Measurements from ENCODE around the gene PCLO.
"Not testable (repeated sequence)": the region's sequence is repeated elsewhere in the genome, so short reads cannot be mapped to it uniquely, and the experiment has no call there.

Gene PCLO

DNA sequence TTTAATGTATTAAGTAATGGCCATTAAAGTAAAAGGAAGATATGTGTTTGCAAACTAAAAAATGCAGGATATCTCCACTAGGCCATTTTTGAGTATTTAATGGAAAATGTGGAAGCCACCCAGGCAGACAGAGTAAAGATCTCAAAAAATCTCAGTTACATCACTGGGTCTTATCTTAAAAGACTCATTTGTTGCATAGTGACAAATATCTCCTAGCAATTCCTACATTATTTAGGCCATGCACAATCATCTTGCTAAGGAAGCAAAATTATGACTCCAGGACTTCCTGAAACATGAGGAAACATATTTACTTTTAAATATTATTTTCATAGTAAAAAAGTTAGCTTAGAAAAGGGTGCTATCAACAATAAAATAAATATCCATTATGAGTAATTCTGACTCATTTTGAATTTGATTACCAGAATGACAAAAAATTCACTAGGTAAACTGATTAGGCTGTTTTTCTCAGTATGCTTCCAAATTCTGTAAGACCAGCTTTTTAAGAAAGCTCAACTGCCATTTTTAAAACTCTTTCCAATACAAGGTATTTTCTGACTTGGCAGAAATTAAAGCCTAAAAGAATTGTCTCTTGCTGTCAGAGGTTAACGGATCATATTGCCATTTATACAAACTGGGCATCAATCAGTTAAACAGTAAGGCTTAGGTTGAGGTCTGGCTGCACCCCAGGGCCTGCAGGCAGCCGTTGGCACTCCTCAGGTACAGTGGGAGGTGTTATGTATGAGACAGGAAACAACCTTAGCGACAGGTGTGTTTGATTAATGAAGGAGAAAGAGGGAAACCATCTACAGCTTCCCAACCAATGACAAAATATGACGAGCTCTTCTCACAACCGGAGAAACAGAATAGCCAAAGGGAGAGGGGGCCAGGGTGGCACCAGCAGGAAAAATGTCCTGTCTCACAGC is 31.8 kb downstream of the PCLO start:
- no peak for DNase-seq (ENCODE audit: low read depth in 2 of 2)

DNA sequence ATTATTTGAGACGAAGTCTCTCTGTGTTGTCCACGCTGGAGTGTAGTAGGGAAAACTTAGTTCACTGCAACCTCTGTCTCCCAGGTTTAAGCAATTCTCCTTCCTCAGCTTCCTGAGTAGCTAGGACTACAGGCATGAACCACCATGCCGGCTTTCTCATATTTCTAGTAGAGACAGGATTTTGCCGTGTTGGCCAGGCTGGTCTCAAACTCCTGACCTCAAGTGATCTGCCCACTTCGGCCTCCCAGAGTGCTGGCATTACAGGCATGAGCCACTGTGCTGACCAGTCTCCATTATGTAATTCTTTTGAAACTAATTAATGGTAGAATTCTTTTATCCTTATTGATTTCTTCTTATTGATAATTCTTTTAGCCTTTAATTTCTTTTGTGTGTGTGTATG is 32.5 kb downstream of the PCLO start:
- DNase-seq (ENCODE audit: low read depth in 2 of 2) = no peak

DNA sequence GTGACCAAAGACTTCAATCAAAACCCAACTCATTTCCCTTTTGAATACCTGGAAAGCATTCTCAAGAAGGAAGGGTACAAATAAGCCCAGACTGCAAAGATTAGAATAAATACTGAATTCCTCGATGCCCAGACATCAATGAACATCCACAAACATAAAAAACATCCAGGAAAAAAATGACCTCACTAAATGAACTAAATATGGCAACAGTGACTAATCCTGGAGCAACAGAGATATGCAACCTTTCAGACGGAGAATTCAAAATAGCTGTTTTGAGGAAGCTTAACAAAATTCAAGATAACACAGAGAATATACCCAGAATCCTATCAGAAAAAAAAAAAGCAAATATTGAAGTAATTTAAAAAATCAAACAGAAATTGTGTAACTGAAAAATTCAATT is 43.2 kb downstream of the PCLO start:
- DNase-seq (ENCODE audit: low read depth in 2 of 2) = no peak

DNA sequence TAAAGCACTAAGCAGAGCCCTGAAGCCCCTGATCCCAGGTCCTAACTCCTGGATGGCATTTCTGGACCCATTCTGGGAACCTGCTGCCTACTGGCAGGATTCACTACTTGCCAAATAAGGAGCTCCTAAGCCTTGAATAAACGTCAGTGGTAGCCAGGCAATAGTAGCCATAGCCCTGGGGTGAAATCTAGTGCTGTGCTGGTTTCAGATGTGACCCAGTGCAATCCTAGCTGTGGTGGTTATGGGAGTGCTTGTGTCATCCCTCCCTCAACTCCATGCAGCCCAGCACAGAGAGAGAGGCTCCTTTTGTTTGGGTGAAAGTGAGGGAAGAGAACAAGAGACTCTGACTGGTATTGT is 43.7 kb downstream of the PCLO start:
- no peak for DNase-seq (ENCODE audit: low read depth in 2 of 2)

DNA sequence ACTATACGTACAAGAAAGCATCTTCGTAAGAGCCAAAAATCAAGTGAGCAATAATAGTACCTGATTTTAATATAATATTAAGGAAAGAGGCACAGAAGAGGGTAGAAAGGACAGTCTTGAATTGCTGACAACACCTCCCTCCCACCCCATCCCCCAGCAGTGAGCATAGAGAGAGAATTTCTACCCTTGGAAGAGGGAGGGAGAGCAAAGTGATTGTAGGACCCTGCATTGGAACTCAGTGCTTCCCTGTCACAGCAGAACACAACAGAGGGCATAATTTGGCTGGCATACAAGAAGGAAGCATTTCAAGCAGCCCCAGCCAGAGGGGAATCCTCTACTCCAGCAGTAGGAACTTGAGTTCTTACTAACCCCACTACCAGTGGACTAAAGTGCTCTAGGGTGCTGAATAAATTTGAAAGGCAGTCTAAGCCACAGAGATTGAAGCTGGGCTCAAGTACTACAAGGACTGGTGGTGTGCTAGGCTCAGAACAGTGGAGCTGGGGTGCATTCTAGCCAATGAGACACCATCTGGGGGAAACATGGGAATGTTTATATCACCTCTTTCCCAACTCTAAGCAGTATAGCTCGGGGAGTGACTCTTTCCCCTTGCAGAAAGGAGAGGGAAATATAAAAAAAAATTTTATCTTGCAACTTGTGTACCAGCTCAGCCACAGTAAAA is 44.2 kb downstream of the PCLO start:
- no peak for DNase-seq (ENCODE audit: low read depth in 2 of 2)

DNA sequence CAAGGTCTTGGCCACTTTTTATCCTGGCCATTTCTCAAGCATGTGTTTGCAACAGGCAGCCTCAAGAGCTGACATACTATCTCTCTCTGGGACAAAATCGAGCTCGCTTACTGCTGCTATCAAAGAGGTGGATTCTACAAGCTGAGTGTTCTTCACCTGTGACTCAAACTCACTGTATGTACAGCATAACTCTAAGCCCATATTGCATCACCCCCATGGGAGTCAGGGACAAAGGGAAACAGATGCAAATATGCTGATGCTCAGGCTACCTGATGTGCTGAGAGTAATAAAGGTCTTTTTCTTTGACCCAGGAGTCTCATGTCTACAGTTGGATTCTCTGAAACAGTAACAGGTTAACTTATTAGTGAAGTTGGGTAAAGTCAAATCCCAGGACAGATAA is 45.2 kb downstream of the PCLO start:
- no peak for DNase-seq (ENCODE audit: low read depth in 2 of 2)

DNA sequence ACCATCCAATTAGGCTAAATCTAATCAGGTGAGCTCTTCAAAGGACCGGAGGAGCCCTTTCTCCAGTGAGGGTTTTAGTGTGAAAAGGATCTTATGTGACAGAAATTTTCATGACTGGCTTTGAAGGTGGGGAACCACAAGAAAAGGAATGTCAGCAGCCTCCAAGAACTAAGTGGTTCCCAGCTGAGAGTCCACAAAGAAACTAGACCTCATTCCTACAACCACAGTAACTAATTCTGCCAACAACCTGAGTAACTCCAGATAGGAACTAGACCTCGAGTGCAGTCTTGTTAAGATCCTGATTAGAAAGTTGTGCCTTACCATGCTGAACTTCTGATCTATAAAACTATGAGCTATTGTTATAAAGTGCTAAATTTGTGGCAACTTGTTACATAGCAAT is 51.3 kb downstream of the PCLO start:
- no peak for DNase-seq (ENCODE audit: low read depth in 2 of 2)

DNA sequence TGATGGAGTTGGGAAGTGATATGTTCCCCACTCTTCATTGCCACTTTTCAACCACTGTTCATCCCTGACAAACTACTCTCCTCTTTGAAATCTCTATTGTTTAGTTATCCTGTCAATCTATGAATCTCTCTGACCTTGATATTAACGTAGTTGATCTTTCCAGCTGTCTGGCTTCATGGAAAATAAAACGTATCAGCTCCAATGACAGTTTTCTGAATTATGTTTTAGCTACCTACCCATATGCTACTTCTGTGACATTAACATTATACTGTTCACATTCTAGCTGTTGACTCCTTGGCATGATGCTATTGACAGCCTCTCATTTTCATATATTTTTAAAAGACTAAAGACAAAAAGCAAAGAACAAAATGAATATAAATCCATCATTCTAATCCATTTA is 53.3 kb downstream of the PCLO start:
- no peak for DNase-seq (ENCODE audit: low read depth in 2 of 2)

DNA sequence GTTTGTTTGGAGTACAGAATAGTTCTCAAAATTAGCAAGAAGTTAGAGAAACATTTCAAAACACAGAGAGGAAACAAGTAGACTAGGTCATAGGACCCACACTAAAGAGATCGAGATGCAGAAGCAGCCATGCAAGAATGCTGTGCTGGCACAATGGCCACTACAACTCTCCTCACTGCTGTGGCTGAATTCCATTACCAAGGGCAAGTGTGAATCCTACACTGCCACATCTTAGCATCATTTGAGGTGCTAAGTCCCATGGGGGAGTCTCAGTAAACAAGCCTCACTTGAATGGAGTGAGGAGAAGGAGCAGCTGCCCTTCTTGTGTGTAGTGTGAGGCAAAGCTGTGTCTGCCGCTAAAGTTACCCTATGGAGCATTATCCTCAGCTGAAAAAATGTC is 56.7 kb downstream of the PCLO start:
- DNase-seq (ENCODE audit: low read depth in 2 of 2) = no peak

DNA sequence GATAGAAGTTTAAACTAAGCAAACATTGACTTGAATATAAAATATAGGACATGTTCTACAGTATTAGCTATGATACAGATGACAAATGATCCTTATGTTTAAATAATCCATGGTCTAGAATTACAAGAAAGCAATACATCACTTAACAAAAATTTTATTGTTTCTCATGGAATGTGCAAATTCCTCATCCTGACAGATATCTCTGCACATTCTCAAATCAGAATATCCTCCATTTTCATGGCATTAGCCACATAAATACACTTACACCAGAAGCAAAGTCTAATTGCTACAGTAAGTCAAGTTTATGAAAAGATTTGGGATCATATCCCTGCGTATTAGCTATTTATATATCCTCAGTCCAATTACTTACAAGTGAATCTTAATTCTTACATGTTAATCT is 57.6 kb downstream of the PCLO start:
- no peak for DNase-seq (ENCODE audit: low read depth in 2 of 2)

DNA sequence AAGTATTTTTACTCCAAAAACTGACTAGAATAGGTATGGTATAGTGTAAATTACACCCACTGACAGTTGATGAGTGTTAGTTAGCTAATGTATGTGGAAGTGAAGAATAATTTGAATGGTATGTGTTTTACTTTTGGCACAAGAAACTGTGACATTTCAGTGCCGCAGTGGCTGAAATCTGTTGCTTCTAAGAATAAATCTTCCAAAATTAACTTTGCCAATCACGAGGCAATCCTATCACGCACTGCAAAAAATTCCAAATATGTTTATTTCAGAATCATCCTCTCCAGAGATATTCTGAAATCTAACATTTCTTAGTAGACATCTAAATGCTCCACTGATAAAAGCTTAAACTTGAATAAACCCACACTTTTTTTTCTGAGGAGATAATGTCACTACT is 61.2 kb downstream of the PCLO start:
- no peak for DNase-seq (ENCODE audit: low read depth in 2 of 2)

DNA sequence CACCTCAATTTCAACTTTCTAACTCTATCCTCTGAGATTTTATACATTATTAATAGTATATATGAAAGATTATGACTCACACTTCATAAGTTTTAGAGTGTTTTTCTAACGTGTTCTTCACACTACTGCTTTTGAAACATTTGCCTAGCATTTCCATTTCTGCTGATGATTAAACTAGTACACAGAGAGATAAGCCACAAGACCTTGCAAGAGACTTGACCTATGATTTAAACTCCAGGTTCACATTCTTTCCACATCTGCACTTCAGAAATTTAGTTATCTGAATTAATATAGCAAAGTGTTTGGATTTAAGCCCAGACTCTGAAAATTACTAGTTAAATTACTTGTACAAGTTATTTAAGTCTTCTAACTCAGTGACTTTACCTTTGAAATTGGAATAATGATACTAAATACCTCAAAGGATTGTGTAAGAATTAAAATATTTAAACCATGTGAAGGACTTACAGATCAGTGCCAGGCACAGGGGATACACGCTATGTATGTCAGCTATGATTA is 66.6 kb downstream of the PCLO start:
- DNase-seq (ENCODE audit: low read depth in 2 of 2) = no peak

DNA sequence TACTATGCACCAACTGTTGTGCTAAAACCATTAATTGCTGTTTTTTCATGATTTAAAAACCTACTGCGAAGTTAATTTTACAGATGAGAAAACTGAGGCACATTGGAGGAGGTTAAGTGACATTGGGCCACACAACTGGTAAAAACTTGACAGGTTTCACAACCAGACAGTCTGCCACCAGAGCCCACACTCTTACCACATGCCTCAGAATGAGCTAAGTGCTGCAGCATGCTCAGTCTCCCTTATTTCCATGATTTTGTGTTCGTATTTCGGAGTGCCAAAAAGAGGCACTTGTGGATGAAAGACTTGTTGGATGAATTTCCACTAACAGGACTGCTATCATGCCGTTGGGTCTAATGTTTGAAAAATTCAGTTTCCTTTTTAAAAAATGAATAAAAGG is 77.4 kb downstream of the PCLO start:
- DNase-seq (ENCODE audit: low read depth in 2 of 2) = no peak

DNA sequence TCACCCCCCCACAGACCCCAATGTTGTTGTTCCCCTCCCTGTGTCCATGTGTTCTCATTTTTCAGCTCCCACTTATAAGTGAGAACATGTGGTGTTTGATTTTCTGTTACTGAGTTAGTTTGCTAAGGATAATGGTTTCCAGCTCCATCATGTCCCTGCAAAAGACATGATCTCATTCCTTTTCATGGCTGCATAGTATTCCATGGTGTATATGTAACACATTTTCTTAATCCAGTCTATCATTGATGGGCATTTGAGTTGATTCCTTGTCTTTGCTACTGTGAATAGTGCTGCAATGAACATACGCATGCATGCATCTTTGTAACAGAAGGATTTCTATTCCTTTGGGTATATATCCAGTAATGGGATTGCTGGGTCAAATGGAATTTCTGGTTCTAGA is 82.8 kb downstream of the PCLO start:
- DNase-seq (ENCODE audit: low read depth in 2 of 2) = not testable (repeated sequence)

DNA sequence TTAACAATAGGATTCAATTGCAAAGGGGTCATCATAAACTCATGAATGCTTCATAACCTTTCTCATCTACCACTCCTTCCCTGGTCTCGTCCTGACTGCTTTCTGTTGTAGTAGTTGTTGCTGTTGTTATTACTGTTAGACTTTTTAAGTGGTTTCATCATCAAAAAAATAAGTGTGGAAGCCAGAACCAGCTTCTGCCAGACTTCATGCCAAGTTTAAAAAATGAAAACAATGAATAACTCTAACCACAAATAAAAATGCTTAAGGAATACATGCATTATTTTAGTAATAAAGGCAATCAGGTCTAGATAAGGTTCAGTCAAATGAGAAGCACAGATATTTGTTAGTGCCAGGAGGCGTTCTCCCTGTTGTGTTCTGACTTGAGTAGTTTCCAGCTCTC is 85.4 kb downstream of the PCLO start:
- DNase-seq (ENCODE audit: low read depth in 2 of 2) = no peak

DNA sequence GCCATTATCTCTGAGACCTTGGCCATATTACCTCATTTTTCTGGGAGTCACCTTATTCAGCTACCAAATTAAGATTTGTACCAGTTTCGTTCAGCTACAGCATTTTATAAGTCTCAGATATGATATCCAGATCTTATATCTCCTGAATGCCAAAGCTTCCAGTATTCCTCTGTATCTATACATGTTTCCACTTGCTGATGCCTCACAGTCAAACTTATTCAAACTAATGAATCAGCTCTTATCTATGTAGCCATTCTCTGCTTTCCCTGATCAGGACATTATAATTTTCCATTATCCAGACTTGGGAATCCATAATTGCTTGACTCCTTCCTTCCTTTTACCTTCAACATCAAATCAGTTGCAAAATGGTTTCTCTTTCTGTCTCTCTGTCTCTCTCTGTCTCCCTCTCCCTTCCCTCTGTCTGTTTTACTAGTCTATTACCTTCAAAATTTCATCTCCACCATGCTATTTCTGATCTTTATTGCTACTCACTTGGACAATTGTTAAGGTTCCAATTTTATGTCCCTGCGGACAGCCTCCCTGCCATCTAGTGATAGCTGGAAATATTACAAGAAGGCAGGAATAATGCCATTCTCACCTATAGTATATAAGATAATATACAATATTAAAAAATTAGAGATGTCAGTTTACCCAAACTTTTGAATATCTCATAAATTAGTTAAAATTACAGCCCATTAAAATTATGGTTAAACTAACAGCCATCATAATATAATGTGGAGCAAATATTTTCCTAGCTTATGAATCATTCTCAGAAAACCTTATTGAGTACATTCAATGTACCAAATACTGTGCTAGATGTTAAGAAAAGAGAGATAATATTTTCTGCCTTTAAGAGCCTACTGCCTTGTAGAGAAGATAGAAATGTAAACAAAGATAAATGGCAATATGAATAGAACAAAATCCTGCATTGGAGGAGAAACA is 89.8 kb downstream of the PCLO start:
- no peak for DNase-seq (ENCODE audit: low read depth in 2 of 2)

DNA sequence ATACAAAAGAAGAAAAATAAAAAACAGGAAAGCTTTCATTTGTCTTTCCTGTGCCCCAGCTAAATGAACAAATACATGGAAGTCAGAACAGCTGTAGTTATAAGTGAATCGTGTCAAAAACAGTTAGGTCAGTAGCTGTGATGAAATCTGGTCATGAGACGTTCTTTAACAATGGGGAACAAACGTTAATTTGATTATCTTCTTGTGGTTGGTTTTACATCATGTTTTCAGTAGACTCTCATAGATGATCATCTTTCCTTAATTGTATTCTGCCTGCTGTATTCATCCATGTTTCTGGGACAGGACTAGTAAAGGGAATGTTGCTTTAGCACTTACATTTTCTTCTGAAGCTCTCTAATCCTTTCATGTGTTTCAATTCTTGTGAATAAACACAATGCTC is 97.0 kb downstream of the PCLO start:
- DNase-seq (ENCODE audit: low read depth in 2 of 2) = no peak

DNA sequence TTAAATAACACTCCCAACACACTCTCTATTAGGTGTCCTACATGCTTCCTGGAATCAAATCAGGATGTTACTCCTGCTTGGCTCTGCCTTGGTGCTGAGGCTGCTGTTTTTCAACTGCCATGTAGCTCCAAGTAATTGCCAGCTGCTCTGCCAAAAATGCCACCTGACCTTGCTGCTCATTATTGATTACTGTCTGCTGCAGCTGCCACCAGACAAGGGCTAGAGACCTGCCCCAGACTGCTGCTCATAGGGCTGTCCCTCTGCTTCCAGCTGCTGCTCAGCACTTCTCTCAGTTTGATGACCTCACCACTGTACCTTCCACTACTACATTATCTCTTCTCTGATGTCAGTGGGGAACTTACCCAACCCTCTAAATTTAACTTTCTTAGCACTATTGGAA is 102.5 kb downstream of the PCLO start:
- no peak for DNase-seq (ENCODE audit: low read depth in 2 of 2)

DNA sequence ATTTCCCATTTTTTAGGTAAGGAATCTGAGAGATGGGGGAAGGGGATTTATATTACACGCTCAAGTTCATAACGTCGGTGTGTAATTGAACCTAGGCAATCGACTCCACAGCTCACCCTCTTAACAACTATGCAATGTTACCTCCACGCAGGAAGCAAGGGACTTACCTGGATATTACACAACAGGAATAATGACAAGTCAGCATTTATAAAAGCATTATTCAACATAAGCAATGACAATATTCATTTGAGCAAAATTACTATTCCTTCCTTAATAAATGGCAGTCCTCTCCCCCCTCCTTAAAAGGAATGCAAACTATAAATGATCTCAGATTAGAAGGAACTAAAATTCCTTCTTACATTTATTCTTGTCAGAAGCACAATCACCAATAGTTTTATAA is 104.0 kb downstream of the PCLO start:
- no peak for DNase-seq (ENCODE audit: low read depth in 2 of 2)

DNA sequence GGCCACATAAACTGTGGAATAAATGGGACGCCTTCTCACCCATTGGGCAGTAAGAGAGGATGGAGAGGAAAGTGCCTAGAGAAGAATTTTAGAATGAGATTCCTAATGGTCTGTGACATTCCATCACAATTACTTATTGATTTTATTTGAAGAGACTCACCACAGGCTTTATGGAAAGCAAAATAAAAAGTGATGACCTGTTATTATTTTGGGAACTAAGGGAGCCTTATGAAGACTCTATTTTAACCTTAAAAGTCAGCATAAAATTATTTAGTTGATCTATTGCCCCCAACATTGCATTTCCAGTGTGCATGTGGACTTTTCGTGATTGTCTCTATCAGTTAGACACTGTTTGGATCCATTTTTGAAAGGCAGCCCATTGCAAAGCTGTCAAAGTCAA is 107.5 kb downstream of the PCLO start:
- DNase-seq (ENCODE audit: low read depth in 2 of 2) = no peak

DNA sequence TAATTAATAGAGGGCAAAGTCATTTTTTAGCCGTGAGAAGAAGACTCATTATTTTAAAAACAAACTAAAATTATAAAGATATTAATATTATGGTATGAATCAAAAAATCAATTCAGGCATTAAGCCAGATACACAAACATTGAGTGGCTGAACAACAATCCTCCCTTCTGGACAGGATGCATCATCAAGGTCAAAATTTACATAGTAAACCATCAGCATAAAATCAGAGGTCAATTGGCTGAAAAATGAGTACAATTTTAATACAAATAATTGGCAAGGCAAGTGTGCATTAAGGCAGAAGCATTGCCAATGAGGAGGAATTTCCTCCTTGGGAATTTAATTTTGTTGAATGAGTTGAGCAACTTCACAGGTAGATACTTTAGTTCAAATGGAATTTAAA is 108.2 kb downstream of the PCLO start:
- no peak for DNase-seq (ENCODE audit: low read depth in 2 of 2)

DNA sequence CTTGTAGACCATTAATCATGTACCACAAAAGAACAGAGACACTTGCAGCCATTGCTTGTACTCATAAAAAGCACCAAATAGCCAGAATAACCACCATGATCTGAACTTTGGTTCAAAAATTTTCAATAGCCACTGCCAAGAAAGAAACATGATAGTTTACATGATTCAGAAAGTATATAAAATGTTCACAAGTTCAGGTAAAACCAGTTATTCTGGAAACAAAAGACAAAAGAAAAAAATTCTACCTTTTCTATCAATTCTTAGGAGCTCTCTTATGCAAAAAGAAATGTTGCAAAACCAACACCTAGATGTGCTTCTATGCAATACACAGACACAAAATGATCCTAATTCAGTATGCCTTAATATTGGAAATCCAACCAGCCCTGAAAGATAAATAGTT is 108.7 kb downstream of the PCLO start:
- DNase-seq (ENCODE audit: low read depth in 2 of 2) = no peak
